Smooth muscle cell (in vitro differentiated cells): Measurements from ENCODE around the gene CACNA1C. TPM values are rescaled to one million over a fixed set of nuclear protein-coding genes. Genes with fewer than 3 reads are reported as not detected.

Experiments
- DNase-seq: peaks from one replicate; lab custom pipeline; 2025; ENCODE audit not compliant: unreplicated experiment; lab: John Stamatoyannopoulos, UW
- H2AFZ ChIP-seq: fragments of 200-600 bp; sonication (generic); 2 replicates; pipeline ENCODE4 v1.6.0; 2016; ENCODE audit warnings: antibody characterized with exemption, low read depth, mild to moderate bottlenecking
- H3F3A ChIP-seq: fragments of 200-600 bp; sonication (generic); 2 replicates; pipeline ENCODE4 v1.6.0; 2017; ENCODE audit warnings: antibody characterized with exemption, low read depth
- H3K27ac ChIP-seq: fragments of 200-600 bp; sonication (generic); 2 replicates; pipeline ENCODE4 v1.5.1; 2016; ENCODE audit warnings: low read depth, mild to moderate bottlenecking
- H3K27me3 ChIP-seq: fragments of 200-600 bp; sonication (generic); 2 replicates; pipeline ENCODE4 v1.6.1; 2016; ENCODE audit warnings: low read depth, mild to moderate bottlenecking
- H3K36me3 ChIP-seq: fragments of 200-600 bp; sonication (generic); 2 replicates; pipeline ENCODE4 v1.5.1; 2016; ENCODE audit warnings: low read depth
- H3K4me1 ChIP-seq: fragments of 200-600 bp; sonication (generic); 2 replicates; pipeline ENCODE4 v1.5.1; 2016; ENCODE audit warnings: low read depth
- H3K4me2 ChIP-seq: fragments of 200-600 bp; sonication (generic); 2 replicates; pipeline ENCODE4 v1.6.0; 2016; ENCODE audit warnings: mild to moderate bottlenecking
- H3K4me3 ChIP-seq: fragments of 200-600 bp; sonication (generic); 2 replicates; pipeline ENCODE4 v1.5.1; 2016; ENCODE audit warnings: mild to moderate bottlenecking
- H3K79me2 ChIP-seq: fragments of 200-600 bp; sonication (generic); 2 replicates; pipeline ENCODE4 v1.6.0; 2016; ENCODE audit warnings: low read depth, mild to moderate bottlenecking
- H3K9ac ChIP-seq: fragments of 200-600 bp; sonication (generic); 2 replicates; pipeline ENCODE4 v1.6.0; 2016; ENCODE audit warnings: low read depth
- H3K9me3 ChIP-seq: fragments of 200-600 bp; sonication (generic); replicated peaks from 2 replicates; pipeline ENCODE4 v1.5.1; 2016; ENCODE audit warnings: low read depth
- H4K20me1 ChIP-seq: fragments of 200-600 bp; sonication (generic); 2 replicates; pipeline ENCODE4 v1.6.0; 2016; ENCODE audit warnings: low read depth
- WGBS: methylation state at CpG from one replicate; pipeline ENCODE4 v1.1.7; 2016; ENCODE audit warnings: low lambda C conversion rate; 5-methylcytosine and 5-hydroxymethylcytosine counted together
- polyA plus RNA-seq: library from polyadenylated mRNA; unstranded; fragments of >200 nt; fragmentation: Nextera tagmentation; extraction: Ambion mirVana; gene quantifications from 2 replicates; pipeline ENCODE4 v1.2.1, GENCODE V29; 2016
- total RNA-seq: library from RNA; depleted of rRNA; stranded (reverse); fragments of >200 nt; gene quantifications from 2 replicates; pipeline ENCODE4 v1.2.3, GENCODE V29; 2014
- TF ChIP-seq, protein P1 (sequence below): fragments of 200-600 bp; sonication (generic); IDR thresholded peaks from 2 replicates; pipeline ENCODE4 v1.5.1; 2017; ENCODE audit warnings: borderline replicate concordance, mild to moderate bottlenecking, antibody characterized with exemption; ENCODE audit not compliant: insufficient read depth, poor library complexity, severe bottlenecking

CACNA1C gene
- total and polyA plus RNA-seq, 2 experiments from 2014 or later, result 1.6 to 4.5 TPM

DNA sequence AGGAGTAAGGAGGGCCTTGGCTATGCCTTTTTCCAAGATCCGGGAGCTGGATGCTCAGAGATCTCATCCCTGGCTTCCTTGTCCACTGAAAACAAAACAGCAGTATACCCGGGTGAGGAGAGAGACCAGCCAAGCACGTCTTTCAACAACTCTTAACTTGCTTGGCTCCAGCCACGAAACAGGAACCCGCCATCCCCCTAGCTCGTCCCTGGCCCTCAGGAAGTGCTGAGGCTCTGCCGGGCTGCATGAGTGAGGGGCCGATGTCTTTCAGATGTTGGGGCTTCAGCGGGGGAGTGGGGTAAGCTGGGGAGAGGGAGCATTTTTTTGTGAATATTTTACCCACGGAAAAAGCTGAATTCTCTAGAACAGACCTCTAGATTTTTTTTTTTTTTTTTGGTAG is 231.1 kb downstream of the CACNA1C start:
- Histone ChIP-seq H4K20me1 (no peaks in the 10 kb centered on the region), H3K36me3 (no peaks in the 10 kb centered on the region), H3K27me3 (no peaks in the 10 kb centered on the region), H3K9me3 (no peaks in the 10 kb centered on the region), H3K4me1 (peaks cover 3% of the 10 kb centered on the region), H3K9ac (no peak overlapping the region), H3K27ac (no peak overlapping the region), H2AFZ (peak overlapping the region; percentile 60), H3F3A (no peaks in the 10 kb centered on the region), H3K4me2 (no peak overlapping the region), H3K4me3 (no peak overlapping the region), H3K79me2 (no peaks in the 10 kb centered on the region)
- no peak for DNase-seq
- TF ChIP-seq, protein P1, sequence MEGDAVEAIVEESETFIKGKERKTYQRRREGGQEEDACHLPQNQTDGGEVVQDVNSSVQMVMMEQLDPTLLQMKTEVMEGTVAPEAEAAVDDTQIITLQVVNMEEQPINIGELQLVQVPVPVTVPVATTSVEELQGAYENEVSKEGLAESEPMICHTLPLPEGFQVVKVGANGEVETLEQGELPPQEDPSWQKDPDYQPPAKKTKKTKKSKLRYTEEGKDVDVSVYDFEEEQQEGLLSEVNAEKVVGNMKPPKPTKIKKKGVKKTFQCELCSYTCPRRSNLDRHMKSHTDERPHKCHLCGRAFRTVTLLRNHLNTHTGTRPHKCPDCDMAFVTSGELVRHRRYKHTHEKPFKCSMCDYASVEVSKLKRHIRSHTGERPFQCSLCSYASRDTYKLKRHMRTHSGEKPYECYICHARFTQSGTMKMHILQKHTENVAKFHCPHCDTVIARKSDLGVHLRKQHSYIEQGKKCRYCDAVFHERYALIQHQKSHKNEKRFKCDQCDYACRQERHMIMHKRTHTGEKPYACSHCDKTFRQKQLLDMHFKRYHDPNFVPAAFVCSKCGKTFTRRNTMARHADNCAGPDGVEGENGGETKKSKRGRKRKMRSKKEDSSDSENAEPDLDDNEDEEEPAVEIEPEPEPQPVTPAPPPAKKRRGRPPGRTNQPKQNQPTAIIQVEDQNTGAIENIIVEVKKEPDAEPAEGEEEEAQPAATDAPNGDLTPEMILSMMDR, result no peak
- 56% methylated on average over 10 of the region's 10 CpGs for WGBS

DNA sequence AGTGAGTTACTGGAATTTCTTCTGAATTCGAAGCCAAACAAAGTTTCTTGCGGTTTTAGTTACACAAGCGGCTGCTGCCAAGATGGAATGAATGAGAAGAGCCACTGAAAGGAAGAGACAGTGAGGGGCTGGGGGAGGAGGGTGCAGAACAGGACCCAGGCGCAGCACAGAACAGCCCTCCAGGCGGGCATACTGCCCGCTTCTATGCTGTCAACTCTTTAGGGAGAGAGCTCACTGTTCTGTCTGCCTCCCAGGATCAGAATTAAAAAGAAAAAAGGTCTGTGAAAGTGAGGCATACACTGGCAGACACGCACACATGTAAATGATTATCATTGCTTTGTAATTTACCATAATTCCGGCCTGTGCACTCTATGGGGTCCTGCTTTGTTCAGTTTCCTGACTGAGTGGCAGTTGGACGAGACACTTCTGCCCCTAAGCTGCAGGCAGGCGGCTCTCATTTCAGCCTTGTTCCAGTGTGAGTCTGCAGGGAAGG is 231.6 kb downstream of the CACNA1C start:
- Histone ChIP-seq H3K36me3 (no peaks in the 10 kb centered on the region), H2AFZ (no peak overlapping the region), H3F3A (no peaks in the 10 kb centered on the region), H3K4me3 (no peak overlapping the region), H3K4me2 (no peak overlapping the region), H3K9ac (no peak overlapping the region), H3K27ac (no peak overlapping the region), H3K4me1 (peaks cover 3% of the 10 kb centered on the region), H3K9me3 (no peaks in the 10 kb centered on the region), H4K20me1 (no peaks in the 10 kb centered on the region), H3K79me2 (no peaks in the 10 kb centered on the region), H3K27me3 (no peaks in the 10 kb centered on the region)
- 76% methylated on average over 10 of the region's 10 CpGs for WGBS
- DNase-seq, result no peak
- TF ChIP-seq, protein P1, result no peak

DNA sequence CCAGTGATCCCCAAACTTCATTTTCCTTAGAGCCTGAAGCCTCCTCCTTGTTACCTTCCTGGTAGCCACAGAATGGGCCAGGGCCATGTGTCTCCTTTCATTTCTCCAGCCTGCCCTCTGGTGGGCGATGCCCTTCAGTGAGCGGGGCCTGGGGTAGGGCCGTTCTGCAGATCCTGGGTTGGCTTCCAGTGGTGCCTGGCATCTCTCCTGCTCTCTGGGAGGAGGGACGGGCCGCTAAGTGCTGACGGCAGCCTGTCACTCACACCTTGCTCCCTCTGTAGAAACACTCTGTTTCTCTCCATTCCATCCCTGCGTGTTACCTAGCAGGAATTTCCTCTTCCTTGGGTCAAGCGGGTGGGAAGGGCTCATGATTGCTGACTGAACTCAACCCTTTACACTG is 232.1 kb downstream of the CACNA1C start:
- TF ChIP-seq, protein P1, result peak; percentile 61
- no peaks in the 10 kb centered on the region for H4K20me1 ChIP-seq
- no peaks in the 10 kb centered on the region for H3F3A ChIP-seq
- no peak overlapping the region for H2AFZ ChIP-seq
- no peak overlapping the region for H3K9ac ChIP-seq
- H3K4me1 ChIP-seq, result peaks cover 3% of the 10 kb centered on the region
- H3K4me2 ChIP-seq, result no peak overlapping the region
- 35% methylated on average over 8 of the region's 8 CpGs for WGBS
- no peaks in the 10 kb centered on the region for H3K79me2 ChIP-seq
- H3K27me3 ChIP-seq, result no peaks in the 10 kb centered on the region
- no peak overlapping the region for H3K27ac ChIP-seq
- no peaks in the 10 kb centered on the region for H3K9me3 ChIP-seq
- H3K36me3 ChIP-seq, result no peaks in the 10 kb centered on the region
- H3K4me3 ChIP-seq, result no peak overlapping the region
- no peak for DNase-seq

DNA sequence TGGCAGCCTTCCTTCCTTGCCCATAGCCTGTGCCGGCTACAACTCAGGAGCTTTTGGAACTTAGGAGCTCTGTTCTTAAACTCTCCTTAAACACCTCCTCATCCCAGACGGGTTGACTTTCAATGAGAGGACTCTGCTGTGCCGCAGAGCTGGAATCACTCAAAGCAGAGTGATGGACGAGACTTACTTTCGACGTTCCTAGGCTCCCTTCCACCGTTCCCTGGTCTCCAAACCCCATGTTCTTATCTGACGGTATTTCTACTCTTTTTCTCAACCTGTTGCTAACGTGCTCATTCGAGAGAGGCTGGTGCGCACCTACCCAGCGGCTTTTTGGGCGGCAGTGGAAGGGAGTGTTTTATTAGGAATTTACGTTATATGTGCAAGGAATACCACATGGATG is 232.7 kb downstream of the CACNA1C start:
- Histone ChIP-seq H3K4me2 (no peak overlapping the region), H3K9me3 (no peaks in the 10 kb centered on the region), H3K27me3 (no peaks in the 10 kb centered on the region), H4K20me1 (no peaks in the 10 kb centered on the region), H3K79me2 (no peaks in the 10 kb centered on the region), H3K4me1 (peaks cover 3% of the 10 kb centered on the region), H3K27ac (no peak overlapping the region), H3K36me3 (no peaks in the 10 kb centered on the region), H3K9ac (no peak overlapping the region), H2AFZ (no peak overlapping the region), H3F3A (no peaks in the 10 kb centered on the region), H3K4me3 (no peak overlapping the region)
- no peak for DNase-seq
- TF ChIP-seq, protein P1, result no peak
- 85% methylated on average over 14 of the region's 14 CpGs for WGBS
